K562 treated with DMSO at 1 percent for 4 hours (cell line): ENCODE measurements around the gene NKIRAS1. TPM values are rescaled to one million over a fixed set of nuclear protein-coding genes. Genes with fewer than 3 reads are reported as not detected.

Experiments
- total RNA-seq: library from RNA; unstranded; fragments of 300-600 nt; gene quantifications from 2 replicates; pipeline ENCODE4 v1.2.3, GENCODE V29; 2022; ENCODE audit not compliant: insufficient read depth

Gene NKIRAS1
- total RNA-seq = 5.4 and 5.7 TPM in 2 replicates

GRCh38 chr3:23916886-23917678 lies at the start of gene NKIRAS1, which contains the start of gene RPL15:
TSS of gene NKIRAS1 (minus strand) at chr3:23916990. CDS start at chr3:23910904, 6,086 bp downstream.
TSS of gene RPL15 (plus strand) at chr3:23917132. CDS start at chr3:23917860, 728 bp downstream.

GRCh38 chr3:23944861-23945662 lies 28.3 kb upstream of the NKIRAS1 start, which contains the start of gene NR1D2:
TSS of gene NR1D2 (plus strand) at chr3:23945286. CDS start at chr3:23945579, 293 bp downstream.

Other genes with a start within 250 kb of the NKIRAS1 start
- 63.5 and 69.0 TPM in 2 replicates for gene UBE2E1, start 111.0 kb downstream of the NKIRAS1 start, total RNA-seq
- 4,943 and 5,364 TPM in 2 replicates for gene RPL15, start 142 bp upstream of the NKIRAS1 start, total RNA-seq
- gene NR1D2, start 28.3 kb upstream of the NKIRAS1 start, total RNA-seq = 5.0 and 6.2 TPM in 2 replicates